Measurements from ENCODE around the gene CRBN. TPM values are rescaled to one million over a fixed set of nuclear protein-coding genes. Genes with fewer than 3 reads are reported as not detected.

The CRBN gene
- total and polyA plus RNA-seq, 9 of the 15 experiments (the other 6 are each of a cell fraction or from before 2014, with no cell fraction given): 40.8 to 331 (median 57.4) TPM

GRCh38 chr3:3117651-3118050 lies 61.8 kb downstream of the CRBN start:
- H4K20me1 ChIP-seq (replicated peaks; ENCODE audit: control insufficient read depth, insufficient read depth, low read length): no peaks in the 10 kb centered on the region
- H2AFZ ChIP-seq (ENCODE audit: low read depth, low read length): no peak overlapping the region
- no peaks in the 10 kb centered on the region for H3K79me2 ChIP-seq (ENCODE audit: control insufficient read depth, insufficient read depth, low read length)
- POLR2A ChIA-PET: no interaction called here
- peaks cover 4 to 9% of the 10 kb centered on the region in 2 experiments; a peak in 4 of 5 replicates for H3K27me3 ChIP-seq (ENCODE audit: control insufficient read depth in 2 of 2, insufficient read depth in 2 of 2, low read length in 2 of 2)
- DNase-seq (ENCODE audit: extremely low read depth in 1 of 4, low spot score in 3 of 4): no peak
- no peaks in the 10 kb centered on the region for H3K4me1 ChIP-seq (replicated peaks in 1 of 2; ENCODE audit: control insufficient read depth in 2 of 2, insufficient read depth in 2 of 2, low read length in 2 of 2)
- no peaks in the 10 kb centered on the region for H3K9me3 ChIP-seq (replicated peaks; ENCODE audit: control insufficient read depth, insufficient read depth, low read depth, low read length)
- H3K9ac ChIP-seq (ENCODE audit: insufficient read depth in 1 of 2, low read depth in 2 of 2, low read length in 2 of 2): no peak overlapping the region
- no TSS peak for BruUV-seq (replicated peaks)
- no peaks in the 10 kb centered on the region for H3K36me3 ChIP-seq (ENCODE audit: control insufficient read depth, insufficient read depth, low read length)
- H3K27ac ChIP-seq (ENCODE audit: extremely low read depth, low read depth, low read length): no peak overlapping the region
- in situ Hi-C loops (cut with MboI) (no loop called here), intact Hi-C loops (cut with micrococcal nuclease) (no loop called here)
- ATAC-seq: no peak
- no peak overlapping the region for H3K4me2 ChIP-seq (ENCODE audit: insufficient read depth, low read length)
- no peak for FAIRE-seq
- CTCF ChIA-PET (ENCODE audit: low intra/inter-chr PET ratio): no interaction called here
- no peak overlapping the region for H3K4me3 ChIP-seq
- no peaks in the 10 kb centered on the region for H3K9me1 ChIP-seq (ENCODE audit: control insufficient read depth, insufficient read depth, low read length)
- 5% methylated on average over 2 of the region's 2 CpGs for WGBS (ENCODE audit: insufficient coverage, low coverage, missing lambda C conversion rate)
- TF ChIP-seq, protein P1, sequence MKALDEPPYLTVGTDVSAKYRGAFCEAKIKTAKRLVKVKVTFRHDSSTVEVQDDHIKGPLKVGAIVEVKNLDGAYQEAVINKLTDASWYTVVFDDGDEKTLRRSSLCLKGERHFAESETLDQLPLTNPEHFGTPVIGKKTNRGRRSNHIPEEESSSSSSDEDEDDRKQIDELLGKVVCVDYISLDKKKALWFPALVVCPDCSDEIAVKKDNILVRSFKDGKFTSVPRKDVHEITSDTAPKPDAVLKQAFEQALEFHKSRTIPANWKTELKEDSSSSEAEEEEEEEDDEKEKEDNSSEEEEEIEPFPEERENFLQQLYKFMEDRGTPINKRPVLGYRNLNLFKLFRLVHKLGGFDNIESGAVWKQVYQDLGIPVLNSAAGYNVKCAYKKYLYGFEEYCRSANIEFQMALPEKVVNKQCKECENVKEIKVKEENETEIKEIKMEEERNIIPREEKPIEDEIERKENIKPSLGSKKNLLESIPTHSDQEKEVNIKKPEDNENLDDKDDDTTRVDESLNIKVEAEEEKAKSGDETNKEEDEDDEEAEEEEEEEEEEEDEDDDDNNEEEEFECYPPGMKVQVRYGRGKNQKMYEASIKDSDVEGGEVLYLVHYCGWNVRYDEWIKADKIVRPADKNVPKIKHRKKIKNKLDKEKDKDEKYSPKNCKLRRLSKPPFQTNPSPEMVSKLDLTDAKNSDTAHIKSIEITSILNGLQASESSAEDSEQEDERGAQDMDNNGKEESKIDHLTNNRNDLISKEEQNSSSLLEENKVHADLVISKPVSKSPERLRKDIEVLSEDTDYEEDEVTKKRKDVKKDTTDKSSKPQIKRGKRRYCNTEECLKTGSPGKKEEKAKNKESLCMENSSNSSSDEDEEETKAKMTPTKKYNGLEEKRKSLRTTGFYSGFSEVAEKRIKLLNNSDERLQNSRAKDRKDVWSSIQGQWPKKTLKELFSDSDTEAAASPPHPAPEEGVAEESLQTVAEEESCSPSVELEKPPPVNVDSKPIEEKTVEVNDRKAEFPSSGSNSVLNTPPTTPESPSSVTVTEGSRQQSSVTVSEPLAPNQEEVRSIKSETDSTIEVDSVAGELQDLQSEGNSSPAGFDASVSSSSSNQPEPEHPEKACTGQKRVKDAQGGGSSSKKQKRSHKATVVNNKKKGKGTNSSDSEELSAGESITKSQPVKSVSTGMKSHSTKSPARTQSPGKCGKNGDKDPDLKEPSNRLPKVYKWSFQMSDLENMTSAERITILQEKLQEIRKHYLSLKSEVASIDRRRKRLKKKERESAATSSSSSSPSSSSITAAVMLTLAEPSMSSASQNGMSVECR (CRISPR knock-in tag; IDR thresholded peaks at IDR 0.05): no peak

All from K562 (cell line).